ACC112 (cell line): Measurements from ENCODE around the gene ECE1.
"Not testable (repeated sequence)": the region's sequence is repeated elsewhere in the genome, so short reads cannot be mapped to it uniquely, and the experiment has no call there.

Experiments used
- H2AFZ ChIP-seq: fragments of 200-600 bp; sonication (generic); one replicate; pipeline ENCODE4 v1.6.0; 2017; ENCODE audit warnings: antibody characterized with exemption, low read length; ENCODE audit not compliant: unreplicated experiment
- H3K27ac ChIP-seq: fragments of 200-600 bp; sonication (generic); 2 replicates; pipeline ENCODE4 v1.5.1; 2014; ENCODE audit warnings: low read depth, mild to moderate bottlenecking, antibody characterized with exemption, low read length, moderate library complexity
- H3K27me3 ChIP-seq: fragments of 200-600 bp; sonication (generic); 2 replicates; pipeline ENCODE4 v1.6.1; 2014; ENCODE audit warnings: mild to moderate bottlenecking, antibody characterized with exemption, low read length, moderate library complexity, mixed read lengths; ENCODE audit not compliant: insufficient read depth
- H3K36me3 ChIP-seq: fragments of 200-600 bp; sonication (generic); 2 replicates; pipeline ENCODE4 v1.6.1; 2016; ENCODE audit warnings: mild to moderate bottlenecking, antibody characterized with exemption, low read length, moderate library complexity, mixed read lengths; ENCODE audit not compliant: insufficient read depth
- H3K4me1 ChIP-seq: fragments of 200-600 bp; sonication (generic); one replicate; pipeline ENCODE4 v1.6.1; 2016; ENCODE audit warnings: low read length, mixed read lengths; ENCODE audit not compliant: insufficient read depth, unreplicated experiment, control insufficient read depth
- H3K4me3 ChIP-seq: fragments of 200-600 bp; sonication (generic); 2 replicates; pipeline ENCODE4 v1.5.1; 2014; ENCODE audit warnings: mild to moderate bottlenecking, low read depth, low read length
- H3K79me2 ChIP-seq: fragments of 200-600 bp; sonication (generic); one replicate; pipeline ENCODE4 v1.6.0; 2016; ENCODE audit warnings: low read length; ENCODE audit not compliant: control insufficient read depth, unreplicated experiment, insufficient read depth

ECE1 gene

DNA sequence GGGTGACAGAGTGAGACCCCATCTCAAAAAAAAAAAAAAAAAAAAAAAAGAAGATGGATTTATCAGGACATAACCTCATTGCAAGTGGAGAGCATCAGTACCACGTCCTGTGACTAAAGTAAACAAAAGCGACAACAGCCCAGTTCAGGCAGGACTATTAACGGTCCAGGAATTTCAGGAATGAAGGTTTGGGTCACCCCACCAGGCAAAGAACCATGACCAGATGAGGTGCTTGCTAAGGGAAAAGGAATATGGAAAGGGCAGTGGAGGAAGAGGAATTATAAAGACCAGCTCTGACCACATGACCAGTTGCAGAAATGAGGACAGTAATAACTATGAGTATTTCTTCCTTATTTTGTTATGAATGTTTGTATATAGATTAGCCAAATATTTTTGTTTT lies 78.1 kb downstream of the ECE1 start:
- no peaks in the 10 kb centered on the region for H3K36me3 ChIP-seq
- no peak overlapping the region for H3K4me3 ChIP-seq
- H3K79me2 ChIP-seq, result no peaks in the 10 kb centered on the region
- no peak overlapping the region for H3K27ac ChIP-seq
- no peak overlapping the region for H2AFZ ChIP-seq
- H3K4me1 ChIP-seq, result peaks cover 5% of the 10 kb centered on the region
- no peaks in the 10 kb centered on the region for H3K27me3 ChIP-seq

DNA sequence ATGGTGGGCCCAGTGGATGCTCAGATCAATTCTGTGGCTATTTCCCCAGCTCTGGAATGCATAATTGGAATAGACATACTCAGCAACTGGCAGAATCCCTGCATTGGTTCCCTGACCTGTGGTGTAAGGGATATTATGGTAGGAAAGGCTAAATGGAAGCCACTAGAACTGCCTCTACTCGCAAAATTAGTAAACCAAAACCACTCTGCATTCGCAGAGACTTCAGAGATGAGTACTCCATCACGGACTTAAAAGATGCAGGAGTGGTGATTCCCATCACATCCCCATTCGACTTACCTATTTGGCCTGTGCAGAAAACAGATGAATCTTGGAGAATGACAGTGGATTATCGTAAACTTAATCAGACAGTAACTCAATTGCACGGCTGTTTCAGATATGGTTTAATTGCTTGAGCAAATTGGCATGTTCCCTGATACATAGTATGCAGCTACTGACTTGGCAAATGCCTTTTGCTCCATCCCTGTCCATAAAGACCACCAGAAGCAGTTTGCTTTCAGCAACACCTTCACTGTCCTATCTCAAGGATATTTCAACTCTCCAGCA lies 82.0 kb downstream of the ECE1 start:
- not testable (repeated sequence) for H3K36me3 ChIP-seq, H3K27ac ChIP-seq, H2AFZ ChIP-seq, H3K4me3 ChIP-seq, H3K79me2 ChIP-seq, H3K4me1 ChIP-seq, H3K27me3 ChIP-seq

DNA sequence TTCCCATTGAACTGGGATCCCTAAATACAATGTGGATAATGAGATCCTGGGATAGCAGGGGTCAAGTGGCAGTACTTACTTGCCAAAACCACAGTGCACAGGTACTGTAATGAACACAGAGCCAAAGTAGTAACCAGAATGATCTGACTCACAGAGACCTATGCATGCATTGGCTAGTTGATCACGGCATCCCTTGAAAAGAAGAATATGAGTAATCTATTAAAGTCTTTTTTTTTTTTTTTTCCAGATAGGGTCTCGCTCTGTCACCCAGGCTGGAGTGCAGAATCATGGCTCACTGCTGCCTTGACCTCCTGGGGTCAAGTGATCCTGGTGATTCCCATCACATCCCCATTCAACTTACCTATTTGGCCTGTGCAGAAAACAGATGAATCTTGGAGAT lies 84.1 kb downstream of the ECE1 start:
- no peaks in the 10 kb centered on the region for H3K36me3 ChIP-seq
- no peak overlapping the region for H3K4me3 ChIP-seq
- no peaks in the 10 kb centered on the region for H3K27me3 ChIP-seq
- H2AFZ ChIP-seq, result no peak overlapping the region
- peaks cover 3% of the 10 kb centered on the region for H3K4me1 ChIP-seq
- no peak overlapping the region for H3K27ac ChIP-seq
- H3K79me2 ChIP-seq, result no peaks in the 10 kb centered on the region

DNA sequence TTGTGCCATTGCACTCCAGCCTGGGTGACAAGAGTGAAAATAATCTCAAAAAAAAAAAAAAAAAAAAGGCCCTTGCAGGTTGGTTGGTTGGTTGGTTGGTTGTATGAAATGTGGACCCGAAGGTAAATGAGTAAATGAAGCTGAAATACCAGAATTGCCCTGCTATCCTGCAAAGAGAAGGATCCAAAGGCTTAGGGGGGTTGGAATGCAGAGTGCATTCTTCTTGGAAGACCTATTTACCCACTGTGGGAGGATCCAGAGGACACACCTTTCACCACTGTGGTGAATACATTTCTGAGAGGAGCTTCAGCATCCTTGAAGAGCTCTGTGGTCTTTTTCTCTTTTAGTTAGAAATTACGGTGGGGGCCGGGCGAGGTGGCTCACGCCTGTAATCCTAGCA lies 84.8 kb downstream of the ECE1 start:
- Histone ChIP-seq H3K4me1 (peaks cover 8% of the 10 kb centered on the region), H3K27ac (no peak overlapping the region), H2AFZ (no peak overlapping the region), H3K36me3 (no peaks in the 10 kb centered on the region), H3K27me3 (no peaks in the 10 kb centered on the region), H3K4me3 (no peak overlapping the region), H3K79me2 (no peaks in the 10 kb centered on the region)

DNA sequence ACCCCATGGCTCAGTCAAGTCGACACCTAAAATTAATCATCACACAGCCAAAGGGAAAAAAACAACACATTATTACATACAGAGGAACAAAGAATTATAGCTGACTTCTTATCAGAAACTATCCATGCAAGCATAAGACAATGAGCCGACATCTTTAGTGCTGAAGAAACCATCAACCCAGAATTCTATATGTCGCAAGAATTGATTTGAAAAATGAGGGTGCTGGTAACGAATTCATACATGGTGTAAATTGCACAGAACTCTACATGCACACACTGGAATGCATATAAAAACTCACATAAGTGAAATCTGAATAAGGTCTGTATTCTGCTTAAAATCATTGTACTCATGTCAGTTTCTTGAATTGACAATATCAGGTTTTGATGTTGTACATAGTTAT lies 88.6 kb downstream of the ECE1 start:
- Histone ChIP-seq H2AFZ (no peak overlapping the region), H3K4me3 (no peak overlapping the region), H3K36me3 (no peaks in the 10 kb centered on the region), H3K27me3 (no peaks in the 10 kb centered on the region), H3K27ac (no peak overlapping the region), H3K4me1 (peaks cover 8% of the 10 kb centered on the region), H3K79me2 (no peaks in the 10 kb centered on the region)

DNA sequence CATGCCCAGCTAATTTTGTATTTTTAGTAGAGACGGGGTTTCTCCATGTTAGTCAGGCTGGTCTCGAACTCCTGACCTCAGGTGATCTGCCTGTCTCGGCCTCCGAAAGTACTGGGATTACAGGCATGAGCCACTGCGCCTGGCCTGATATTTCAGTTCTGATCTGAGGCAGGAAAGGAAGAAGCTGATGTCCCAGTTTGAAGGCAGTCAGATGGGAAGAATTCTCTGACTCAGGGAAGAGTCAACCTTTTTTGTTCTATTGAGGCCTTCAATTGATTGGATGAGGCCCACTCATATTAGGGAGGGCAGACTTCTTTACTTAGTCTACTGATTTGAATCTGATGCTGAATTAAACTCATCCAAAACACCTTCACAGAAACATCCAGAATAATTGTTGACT lies 89.0 kb downstream of the ECE1 start:
- H3K27ac ChIP-seq, result 0 out of 2 replicates have a peak overlapping the region, but pooled peaks have one; percentile 24
- not testable (repeated sequence) for H3K4me1 ChIP-seq, H3K79me2 ChIP-seq, H3K4me3 ChIP-seq, H3K36me3 ChIP-seq, H3K27me3 ChIP-seq, H2AFZ ChIP-seq

DNA sequence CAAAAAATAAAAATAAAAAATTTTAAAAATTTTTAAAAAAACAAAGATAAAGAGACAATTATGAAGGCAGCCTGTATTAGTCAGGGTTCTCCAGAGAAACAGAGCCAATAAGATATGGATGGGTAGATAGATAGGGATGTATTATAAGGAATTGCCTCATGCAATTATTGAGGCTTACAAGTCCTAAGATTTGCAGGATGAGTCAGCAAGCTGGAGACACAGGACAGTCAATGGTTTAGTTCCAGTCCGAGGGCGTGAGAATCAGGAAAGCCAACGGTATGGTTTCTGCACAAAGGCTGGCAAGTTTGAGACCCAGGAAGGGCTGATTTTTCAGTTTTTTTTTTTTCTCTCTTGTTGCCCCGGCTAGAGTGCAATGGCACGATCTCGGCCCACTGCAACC lies 89.5 kb downstream of the ECE1 start:
- Histone ChIP-seq H3K27me3 (no peaks in the 10 kb centered on the region), H2AFZ (no peak overlapping the region), H3K27ac (0 out of 2 replicates have a peak overlapping the region, but pooled peaks have one; percentile 24), H3K4me3 (no peak overlapping the region), H3K4me1 (peaks cover 8% of the 10 kb centered on the region), H3K79me2 (no peaks in the 10 kb centered on the region), H3K36me3 (no peaks in the 10 kb centered on the region)

DNA sequence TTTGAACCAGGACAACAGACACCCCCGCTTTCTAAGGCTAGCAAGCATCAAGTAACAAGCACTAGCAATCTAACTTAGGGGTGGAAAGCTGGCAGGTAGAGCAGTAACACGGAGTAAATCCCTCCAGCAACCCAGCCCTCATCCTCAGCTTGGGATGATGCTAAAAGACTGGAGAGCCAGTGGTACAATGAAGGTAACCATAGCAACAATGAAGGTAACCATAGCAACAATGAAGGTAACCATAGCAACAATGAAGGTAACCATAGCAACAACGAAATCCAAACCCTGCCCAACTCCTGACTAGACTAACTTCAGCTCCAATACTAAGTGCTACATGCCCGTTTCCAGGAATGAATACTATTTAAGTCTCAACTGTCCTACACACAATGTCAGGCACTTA lies 91.3 kb downstream of the ECE1 start:
- H3K36me3 ChIP-seq, result no peaks in the 10 kb centered on the region
- no peak overlapping the region for H3K27ac ChIP-seq
- H3K4me1 ChIP-seq, result peaks cover 12% of the 10 kb centered on the region
- H3K4me3 ChIP-seq, result no peak overlapping the region
- H3K27me3 ChIP-seq, result no peaks in the 10 kb centered on the region
- H3K79me2 ChIP-seq, result no peaks in the 10 kb centered on the region
- no peak overlapping the region for H2AFZ ChIP-seq

DNA sequence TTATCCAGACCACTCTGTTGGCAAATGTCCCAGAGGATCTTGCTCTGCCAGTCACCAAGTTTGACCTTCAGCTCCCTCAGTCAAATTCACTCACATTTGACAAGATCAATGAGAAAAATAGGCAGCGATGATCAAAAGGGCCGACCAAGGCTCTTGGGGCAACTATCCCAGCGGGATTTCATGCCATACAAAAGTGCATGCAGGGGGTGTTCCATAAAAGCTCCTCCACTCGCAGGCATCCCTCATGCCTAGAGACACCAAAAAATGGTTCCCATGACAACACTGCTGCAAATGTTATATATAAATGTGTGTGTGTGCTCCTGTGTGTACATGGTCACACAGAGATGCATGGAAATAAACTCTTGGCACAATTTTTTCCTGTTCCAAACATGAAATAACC lies 97.4 kb downstream of the ECE1 start:
- H3K4me3 ChIP-seq, result no peak overlapping the region
- no peaks in the 10 kb centered on the region for H3K79me2 ChIP-seq
- no peak overlapping the region for H3K27ac ChIP-seq
- peaks cover 4% of the 10 kb centered on the region for H3K4me1 ChIP-seq
- no peaks in the 10 kb centered on the region for H3K27me3 ChIP-seq
- no peaks in the 10 kb centered on the region for H3K36me3 ChIP-seq
- no peak overlapping the region for H2AFZ ChIP-seq

DNA sequence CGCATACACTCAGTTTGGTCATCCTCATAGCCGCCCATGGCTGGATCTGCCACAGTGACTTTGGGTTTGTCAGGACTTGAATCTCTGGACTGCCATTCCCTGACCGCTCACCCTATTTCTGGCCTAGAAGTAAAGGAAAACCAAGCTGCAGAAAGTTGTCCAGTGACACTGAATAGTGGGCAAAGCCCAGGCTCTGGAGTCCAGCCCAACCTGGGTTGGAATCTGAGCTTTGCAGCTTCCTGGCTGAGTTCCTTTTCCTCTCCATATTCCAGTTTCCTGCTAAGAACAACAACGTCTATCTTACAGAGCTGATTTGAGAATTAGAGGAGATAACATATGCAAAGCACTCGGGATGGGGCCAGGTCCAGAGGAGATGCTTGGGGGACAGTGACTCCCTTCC lies 98.0 kb downstream of the ECE1 start:
- Histone ChIP-seq H3K27me3 (no peaks in the 10 kb centered on the region), H3K36me3 (no peaks in the 10 kb centered on the region), H3K4me3 (no peak overlapping the region), H2AFZ (no peak overlapping the region), H3K27ac (no peak overlapping the region), H3K79me2 (no peaks in the 10 kb centered on the region), H3K4me1 (peaks cover 4% of the 10 kb centered on the region)

DNA sequence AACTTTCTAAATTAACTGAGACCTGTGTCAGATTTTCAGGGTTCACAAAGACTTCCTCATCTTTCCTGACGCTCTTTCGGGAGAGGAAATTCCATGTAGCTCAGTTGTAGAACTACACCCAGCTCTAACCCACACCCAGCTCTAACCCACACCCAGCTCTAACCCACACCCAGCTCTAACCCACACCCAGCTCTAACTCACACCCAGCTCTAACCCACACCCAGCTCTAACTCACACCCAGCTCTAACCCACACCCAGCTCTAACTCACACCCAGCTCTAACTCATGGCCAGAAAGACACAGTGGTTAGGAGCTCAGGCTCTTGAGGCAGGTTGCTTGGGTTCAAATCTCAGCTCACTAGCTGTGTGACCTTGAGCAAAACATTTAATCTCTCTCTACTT lies 99.5 kb downstream of the ECE1 start:
- not testable (repeated sequence) for H3K27ac ChIP-seq, H3K4me3 ChIP-seq, H3K4me1 ChIP-seq, H3K36me3 ChIP-seq, H2AFZ ChIP-seq, H3K27me3 ChIP-seq, H3K79me2 ChIP-seq
